Measurements from ENCODE around the gene HIRA. TPM values are rescaled to one million over a fixed set of nuclear protein-coding genes. Genes with fewer than 3 reads are reported as not detected.

Gene HIRA
- total RNA-seq, 2 experiments from 2014 or later = 31.2 to 55.7 TPM

GRCh38 chr22:19355413-19356157 is 75.9 kb downstream of the HIRA start:
- intact Hi-C loops (cut with micrococcal nuclease; ENCODE audit: unreplicated experiment) = no loop called here
- no TSS peak for BruUV-seq (replicated peaks)
- H2AFZ ChIP-seq (ENCODE audit: low read length) = no peak overlapping the region
- H3K79me2 ChIP-seq (ENCODE audit: insufficient read depth, low read depth, low read length) = no peaks in the 10 kb centered on the region
- ChIA-PET POLR2A (no interaction called here), CTCF (ENCODE audit: unreplicated experiment) (no interaction called here)
- H4K20me1 ChIP-seq (ENCODE audit: insufficient read depth, low read length) = peaks cover 1% of the 10 kb centered on the region; the same call in 1 of the 2 replicates
- no peaks in the 10 kb centered on the region for H3K4me1 ChIP-seq (ENCODE audit: insufficient read depth, low read length, poor library complexity, severe bottlenecking)
- TF ChIP-seq CTCF (conservative IDR thresholded peaks at IDR 0.05; ENCODE audit: low read length) = no peak
- no peak for DNase-seq (ENCODE audit: low spot score)
- no peak overlapping the region for H3K4me3 ChIP-seq (ENCODE audit: low read depth, low read length, poor library complexity, severe bottlenecking)
- no peak overlapping the region for H3K4me2 ChIP-seq (ENCODE audit: low read length)
- no peaks in the 10 kb centered on the region for H3K9me3 ChIP-seq (ENCODE audit: low read length)
- peaks cover 97% of the 10 kb centered on the region for H3K36me3 ChIP-seq (ENCODE audit: insufficient read depth, low read length)
- H3K27ac ChIP-seq (ENCODE audit: low read depth, low read length, poor library complexity, severe bottlenecking) = no peak overlapping the region
- H3K9me2 ChIP-seq (ENCODE audit: insufficient read depth, low read length) = no peaks in the 10 kb centered on the region

- H3K4me1 ChIP-seq (ENCODE audit: insufficient read depth, low read length, poor library complexity, severe bottlenecking) = no peaks in the 10 kb centered on the region
- DNase-seq (ENCODE audit: low spot score) = no peak
- intact Hi-C loops (cut with micrococcal nuclease; ENCODE audit: unreplicated experiment) = no loop called here
- H3K36me3 ChIP-seq (ENCODE audit: insufficient read depth, low read length) = peaks cover 97% of the 10 kb centered on the region
- no peak overlapping the region for H3K4me2 ChIP-seq (ENCODE audit: low read length)
- H3K4me3 ChIP-seq (ENCODE audit: low read depth, low read length, poor library complexity, severe bottlenecking) = no peak overlapping the region
- CTCF ChIA-PET (ENCODE audit: unreplicated experiment) = no interaction called here
- no peak overlapping the region for H3K27ac ChIP-seq (ENCODE audit: low read depth, low read length, poor library complexity, severe bottlenecking)
- no peak overlapping the region for H2AFZ ChIP-seq (ENCODE audit: low read length)
- no peaks in the 10 kb centered on the region for H3K9me2 ChIP-seq (ENCODE audit: insufficient read depth, low read length)
- no peaks in the 10 kb centered on the region for H3K79me2 ChIP-seq (ENCODE audit: insufficient read depth, low read depth, low read length)
- no peaks in the 10 kb centered on the region for H3K9me3 ChIP-seq (ENCODE audit: low read length)
- POLR2A ChIA-PET = interaction anchor here (0.6 to 0.7 kb wide), 2 partner anchors 52 to 1574 kb away, joined by 3 to 4 read pairs; no protein-coding TSS in a partner anchor
- no peak for TF ChIP-seq EZH2phosphoT487 (IDR thresholded peaks at IDR 0.05; ENCODE audit: borderline replicate concordance, low read depth, low read length)
- TF ChIP-seq CTCF (conservative IDR thresholded peaks at IDR 0.05; ENCODE audit: low read length) = no peak
- no peaks in the 10 kb centered on the region for H4K20me1 ChIP-seq (ENCODE audit: insufficient read depth, low read length)
- BruUV-seq (replicated peaks) = no TSS peak
Measured at GRCh38 chr22:19354201-19354600, 77.3 kb downstream of the HIRA start.

GRCh38 chr22:19353363-19354131 is 78.0 kb downstream of the HIRA start:
- H3K79me2 ChIP-seq (ENCODE audit: insufficient read depth, low read depth, low read length) = no peaks in the 10 kb centered on the region
- POLR2A ChIA-PET = interaction anchor here (0.6 kb wide), 1 partner anchor 1574 kb away, joined by 4 read pairs; no protein-coding TSS in a partner anchor
- TF ChIP-seq CTCF (conservative IDR thresholded peaks at IDR 0.05; ENCODE audit: low read length) = no peak
- H3K4me2 ChIP-seq (ENCODE audit: low read length) = no peak overlapping the region
- H3K27ac ChIP-seq (ENCODE audit: low read depth, low read length, poor library complexity, severe bottlenecking) = no peak overlapping the region
- CTCF ChIA-PET (ENCODE audit: unreplicated experiment) = no interaction called here
- no peak overlapping the region for H2AFZ ChIP-seq (ENCODE audit: low read length)
- no peaks in the 10 kb centered on the region for H3K9me3 ChIP-seq (ENCODE audit: low read length)
- no peak overlapping the region for H3K4me3 ChIP-seq (ENCODE audit: low read depth, low read length, poor library complexity, severe bottlenecking)
- H4K20me1 ChIP-seq (ENCODE audit: insufficient read depth, low read length) = no peaks in the 10 kb centered on the region
- intact Hi-C loops (cut with micrococcal nuclease; ENCODE audit: unreplicated experiment) = no loop called here
- peaks cover 96% of the 10 kb centered on the region for H3K36me3 ChIP-seq (ENCODE audit: insufficient read depth, low read length)
- no peaks in the 10 kb centered on the region for H3K4me1 ChIP-seq (ENCODE audit: insufficient read depth, low read length, poor library complexity, severe bottlenecking)
- no TSS peak for BruUV-seq (replicated peaks)
- no peak for DNase-seq (ENCODE audit: low spot score)
- H3K9me2 ChIP-seq (ENCODE audit: insufficient read depth, low read length) = no peaks in the 10 kb centered on the region

Measured in OCI-LY7 (cell line).